Neural cell (in vitro differentiated cells): ENCODE results near the gene THOC1.

Experiments
- EP300 ChIP-seq: fragments of 450-650 bp; conservative IDR thresholded peaks from 2 replicates; pipeline ENCODE4 v1.6.1; 2014; ENCODE audit warnings: antibody characterized with exemption, mild to moderate bottlenecking, moderate library complexity; ENCODE audit not compliant: poor library complexity, severe bottlenecking
- EZH2 ChIP-seq: fragments of 200-600, 300-800 bp; shearing (Covaris generic), sonication (generic); IDR thresholded peaks from 2 replicates; pipeline ENCODE4 v1.6.1; 2014; ENCODE audit warnings: antibody characterized with exemption, low read length, borderline replicate concordance, mild to moderate bottlenecking; ENCODE audit not compliant: insufficient read depth, poor library complexity, severe bottlenecking
- MXI1 ChIP-seq: fragments of 450-650 bp; conservative IDR thresholded peaks from 2 replicates; pipeline ENCODE4 v1.6.1; 2014; ENCODE audit warnings: antibody characterized with exemption, mild to moderate bottlenecking; ENCODE audit not compliant: poor library complexity, severe bottlenecking
- POLR2AphosphoS5 ChIP-seq: IDR thresholded peaks from 2 replicates; pipeline ENCODE4 v1.6.1; 2012
- RAD21 ChIP-seq: fragments of 450-650 bp; conservative IDR thresholded peaks from 2 replicates; pipeline ENCODE4 v1.6.1; 2014; ENCODE audit warnings: antibody characterized with exemption, mild to moderate bottlenecking, moderate library complexity
- SMC3 ChIP-seq: fragments of 450-650 bp; conservative IDR thresholded peaks from 2 replicates; pipeline ENCODE4 v1.6.1; 2014; ENCODE audit warnings: antibody characterized with exemption, mild to moderate bottlenecking, moderate library complexity; ENCODE audit not compliant: poor library complexity
- TAF1 ChIP-seq: IDR thresholded peaks from 2 replicates; pipeline ENCODE4 v1.6.1; 2012; ENCODE audit warnings: low read depth
- TF ChIP-seq, protein P1 (sequence below): fragments of 450-650 bp; IDR thresholded peaks from 2 replicates; pipeline ENCODE4 v1.5.1; 2014; ENCODE audit warnings: antibody characterized with exemption, mild to moderate bottlenecking, moderate library complexity; ENCODE audit not compliant: poor library complexity, severe bottlenecking
- TF ChIP-seq, protein P2 (sequence below): IDR thresholded peaks from 2 replicates; pipeline ENCODE4 v1.6.1; 2012; ENCODE audit warnings: borderline replicate concordance

DNA sequence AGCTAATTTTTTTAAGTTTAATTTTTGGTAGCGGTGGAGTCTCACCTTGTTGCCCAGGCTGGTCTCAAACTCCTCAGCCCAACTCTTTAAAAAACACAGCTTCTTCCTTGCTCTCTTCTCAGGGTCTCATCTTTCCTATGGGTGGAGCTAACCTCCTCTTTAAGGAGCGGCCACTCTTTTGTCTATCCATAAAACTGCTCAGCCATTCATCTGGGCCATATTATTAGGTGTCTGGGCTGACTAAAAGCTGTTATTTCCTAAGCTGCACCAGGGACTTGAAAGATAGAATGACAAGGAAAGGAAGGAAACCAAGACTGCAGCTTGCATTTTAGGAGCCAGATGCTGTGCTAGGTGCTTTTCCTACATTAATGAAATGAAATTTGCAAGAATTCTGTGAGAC lies 35.8 kb upstream of the THOC1 start:
- TF ChIP-seq RAD21: no peak
- TF ChIP-seq MXI1: no peak
- TF ChIP-seq, protein P1, sequence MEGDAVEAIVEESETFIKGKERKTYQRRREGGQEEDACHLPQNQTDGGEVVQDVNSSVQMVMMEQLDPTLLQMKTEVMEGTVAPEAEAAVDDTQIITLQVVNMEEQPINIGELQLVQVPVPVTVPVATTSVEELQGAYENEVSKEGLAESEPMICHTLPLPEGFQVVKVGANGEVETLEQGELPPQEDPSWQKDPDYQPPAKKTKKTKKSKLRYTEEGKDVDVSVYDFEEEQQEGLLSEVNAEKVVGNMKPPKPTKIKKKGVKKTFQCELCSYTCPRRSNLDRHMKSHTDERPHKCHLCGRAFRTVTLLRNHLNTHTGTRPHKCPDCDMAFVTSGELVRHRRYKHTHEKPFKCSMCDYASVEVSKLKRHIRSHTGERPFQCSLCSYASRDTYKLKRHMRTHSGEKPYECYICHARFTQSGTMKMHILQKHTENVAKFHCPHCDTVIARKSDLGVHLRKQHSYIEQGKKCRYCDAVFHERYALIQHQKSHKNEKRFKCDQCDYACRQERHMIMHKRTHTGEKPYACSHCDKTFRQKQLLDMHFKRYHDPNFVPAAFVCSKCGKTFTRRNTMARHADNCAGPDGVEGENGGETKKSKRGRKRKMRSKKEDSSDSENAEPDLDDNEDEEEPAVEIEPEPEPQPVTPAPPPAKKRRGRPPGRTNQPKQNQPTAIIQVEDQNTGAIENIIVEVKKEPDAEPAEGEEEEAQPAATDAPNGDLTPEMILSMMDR: no peak
- TF ChIP-seq, protein P2, sequence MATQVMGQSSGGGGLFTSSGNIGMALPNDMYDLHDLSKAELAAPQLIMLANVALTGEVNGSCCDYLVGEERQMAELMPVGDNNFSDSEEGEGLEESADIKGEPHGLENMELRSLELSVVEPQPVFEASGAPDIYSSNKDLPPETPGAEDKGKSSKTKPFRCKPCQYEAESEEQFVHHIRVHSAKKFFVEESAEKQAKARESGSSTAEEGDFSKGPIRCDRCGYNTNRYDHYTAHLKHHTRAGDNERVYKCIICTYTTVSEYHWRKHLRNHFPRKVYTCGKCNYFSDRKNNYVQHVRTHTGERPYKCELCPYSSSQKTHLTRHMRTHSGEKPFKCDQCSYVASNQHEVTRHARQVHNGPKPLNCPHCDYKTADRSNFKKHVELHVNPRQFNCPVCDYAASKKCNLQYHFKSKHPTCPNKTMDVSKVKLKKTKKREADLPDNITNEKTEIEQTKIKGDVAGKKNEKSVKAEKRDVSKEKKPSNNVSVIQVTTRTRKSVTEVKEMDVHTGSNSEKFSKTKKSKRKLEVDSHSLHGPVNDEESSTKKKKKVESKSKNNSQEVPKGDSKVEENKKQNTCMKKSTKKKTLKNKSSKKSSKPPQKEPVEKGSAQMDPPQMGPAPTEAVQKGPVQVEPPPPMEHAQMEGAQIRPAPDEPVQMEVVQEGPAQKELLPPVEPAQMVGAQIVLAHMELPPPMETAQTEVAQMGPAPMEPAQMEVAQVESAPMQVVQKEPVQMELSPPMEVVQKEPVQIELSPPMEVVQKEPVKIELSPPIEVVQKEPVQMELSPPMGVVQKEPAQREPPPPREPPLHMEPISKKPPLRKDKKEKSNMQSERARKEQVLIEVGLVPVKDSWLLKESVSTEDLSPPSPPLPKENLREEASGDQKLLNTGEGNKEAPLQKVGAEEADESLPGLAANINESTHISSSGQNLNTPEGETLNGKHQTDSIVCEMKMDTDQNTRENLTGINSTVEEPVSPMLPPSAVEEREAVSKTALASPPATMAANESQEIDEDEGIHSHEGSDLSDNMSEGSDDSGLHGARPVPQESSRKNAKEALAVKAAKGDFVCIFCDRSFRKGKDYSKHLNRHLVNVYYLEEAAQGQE: no peak
- no peak for TF ChIP-seq EZH2
- no peak for TF ChIP-seq TAF1
- TF ChIP-seq EP300: no peak
- TF ChIP-seq POLR2AphosphoS5: no peak
- TF ChIP-seq SMC3: no peak
